Right lobe of liver (tissue), 6 donors: Measurements from ENCODE around the gene STAT5B. TPM values are rescaled to one million over a fixed set of nuclear protein-coding genes. Genes with fewer than 3 reads are reported as not detected.

Source experiments
- ATAC-seq, 4 donors: fragments of 200-7000 bp; cut with Tn5 transposase; one replicate each; pipeline ENCODE4 v1.9.1; 2020; ENCODE audit warnings: mild to moderate bottlenecking in 4 of 4, moderate library complexity in 4 of 4
- DNase-seq, 3 donors: peaks; one replicate each; pipeline ENCODE4 v3.0.0-alpha.2; 2020
- H3K27ac ChIP-seq, 3 donors: fragments of 200-600 bp; one replicate each; pipeline ENCODE4 v1.8.0; 2022
- H3K27me3 ChIP-seq, 2 donors: fragments of 200-600 bp; one replicate each; pipeline ENCODE4 v1.8.0; 2022
- H3K36me3 ChIP-seq, 4 donors: fragments of 200-600 bp; sonication (generic) in 1 of 4; one replicate each; pipeline versions ENCODE4 v1.5.1 to v1.8.0; 2017 to 2022; ENCODE audit warnings: control low read depth in 1 of 4
- H3K4me1 ChIP-seq, 4 donors: fragments of 200-600 bp; sonication (generic) in 1 of 4; one replicate each; pipeline versions ENCODE4 v1.5.1 to v1.8.0; 2017 to 2022; ENCODE audit warnings: control low read depth in 1 of 4
- H3K4me3 ChIP-seq, 3 donors: fragments of 200-600 bp; one replicate each; pipeline ENCODE4 v1.8.0; 2022
- H3K9me3 ChIP-seq, 4 donors: fragments of 200-600 bp; sonication (generic) in 1 of 4; one replicate each; pipeline versions ENCODE4 v1.5.1 to v1.8.0; 2017 to 2022; ENCODE audit warnings: control low read depth in 1 of 4
- CTCF ChIP-seq, 4 donors: fragments of 200-600 bp in 3 of 4; fragments of 450-650 bp in 1 of 4; IDR thresholded peaks; one replicate each; pipeline versions ENCODE4 v1.5.1 to v1.8.0; 2016 to 2022; ENCODE audit warnings: antibody characterized with exemption in 4 of 4, mild to moderate bottlenecking in 2 of 4
- POLR2A ChIP-seq: fragments of 450-650 bp; IDR thresholded peaks from one replicate; pipeline ENCODE4 v1.6.1; 2017; ENCODE audit warnings: antibody characterized with exemption, mild to moderate bottlenecking
- WGBS: methylation state at CpG from one replicate; pipeline ENCODE4 v1.1.6; 2018; ENCODE audit warnings: low coverage, low lambda C conversion rate; ENCODE audit not compliant: insufficient coverage; ENCODE audit errors: missing lambda C conversion rate; 5-methylcytosine and 5-hydroxymethylcytosine counted together
- intact Hi-C, 2 donors: fragments of 100-400 bp; cut with DNase I; formaldehyde crosslinking; loops; one replicate each; pipeline versions ENCODE4 v1.11.2 to v1.14.1; 2022
- long read RNA-seq: library from polyadenylated mRNA; unstranded; transcript quantifications from one replicate; pipeline ENCODE4 v2.0.0, GENCODE V29; 2019
- total RNA-seq, 6 experiments: library from RNA; depleted of rRNA in 2 of 6; stranded (reverse); fragments of >200 nt in 2 of 6; fragmentation: NEBNext Ultra II Directional in 3 of 6; extraction: Animal tissue kit (Norgen Biotek cat#: 25700) in 3 of 6; gene quantifications; one replicate each; pipeline versions ENCODE4 v1.1.0 to v1.2.4, GENCODE V29; 2016 to 2023
- donor health status: DM: no; HTN: yes; CAD: no.
- donor health status: DM: no; HTN: no; CAD: no.
- donor health status: DM: no; HTN: no; CAD: no.
- donor health status: DM: no; HTN: yes; CAD: no.
- donor health status: DM: no; HTN: yes; CAD: no.

The STAT5B gene
- 10 to 100 TPM; 21.2 to 29.0 (median 26.7) TPM for total RNA-seq
- long read RNA-seq, partial matches to known transcripts = 1 of 1 reads
- long read RNA-seq, other reads (novel, unspliced or antisense) = 0 of 1 reads

DNA sequence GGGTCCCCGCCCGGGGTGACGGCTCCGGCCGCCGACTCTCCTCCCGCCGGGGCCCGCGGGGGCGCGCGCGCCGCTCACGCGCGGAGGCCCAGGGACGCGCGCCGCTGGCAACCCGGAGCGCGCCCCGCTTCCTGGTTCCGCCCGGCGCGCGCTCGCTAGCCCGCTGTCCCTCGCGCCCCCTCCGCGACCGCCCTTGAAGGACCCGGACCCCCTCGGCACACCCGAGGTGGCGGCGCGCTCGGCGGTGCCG is at the start of gene STAT5B:
Gene STAT5B (minus strand): TSS at position 33 of the 250 bp plus-strand sequence. CDS start 44,264 bp downstream, outside the sequence.
- intact Hi-C loops = no loop called here
- peak; percentile 75 to 92 (median 81) for ATAC-seq
- H3K27ac ChIP-seq = peak within 1 kb of the TSS; percentile 98 to 99 (median 98)
- peak; percentile 79 to 81 (median 80) for DNase-seq
- H3K9me3 ChIP-seq = no peaks in the 10 kb centered on the region
- no peaks in the 10 kb centered on the region for H3K27me3 ChIP-seq
- peaks cover 0 to 25% (median 7%) of the 10 kb centered on the region in 4 donors for H3K4me1 ChIP-seq
- TF ChIP-seq CTCF (IDR thresholded peaks at IDR 0.05) (no peak), POLR2A (peak; percentile 82)
- WGBS = no CpG with 5 or more reads among the region's 47 CpGs
- H3K4me3 ChIP-seq = peak within 1 kb of the TSS; percentile 86 to 90 (median 89)
- no peaks in the 10 kb centered on the region for H3K36me3 ChIP-seq

- Histone ChIP-seq H3K27ac (no peak overlapping the region), H3K27me3 (no peaks in the 10 kb centered on the region), H3K4me3 (no peak overlapping the region), H3K4me1 (no peaks in the 10 kb centered on the region), H3K9me3 (no peaks in the 10 kb centered on the region), H3K36me3 (peaks cover 11 to 99% (median 63%) of the 10 kb centered on the region in 4 donors)
- intact Hi-C loops = loop anchor here in 1 of 2 donors (10.0 kb wide), 1 partner anchor 190 kb away; no protein-coding TSS in a partner anchor
- 83% methylated on average over 2 of the region's 7 CpGs for WGBS
- DNase-seq (no peak), ATAC-seq (no peak)
- TF ChIP-seq POLR2A (no peak), CTCF (IDR thresholded peaks at IDR 0.05) (no peak)
Observed at GRCh38 chr17:42325026-42325425, 48.8 kb upstream of the STAT5B start.

GRCh38 chr17:42323268-42323773 is 47.1 kb upstream of the STAT5B start:
- no peaks in the 10 kb centered on the region for H3K4me1 ChIP-seq
- intact Hi-C loops = loop anchor here in 1 of 2 donors (5.0 to 10.0 kb wide), 2 partner anchors 84 to 191 kb away; no protein-coding TSS in a partner anchor
- no peak overlapping the region for H3K4me3 ChIP-seq
- no peak overlapping the region for H3K27ac ChIP-seq
- ATAC-seq = no peak
- 78% methylated on average over 4 of the region's 5 CpGs for WGBS
- peaks cover 11 to 97% (median 64%) of the 10 kb centered on the region in 4 donors for H3K36me3 ChIP-seq
- no peak for TF ChIP-seq CTCF (IDR thresholded peaks at IDR 0.05)
- TF ChIP-seq POLR2A = no peak
- DNase-seq = no peak
- H3K27me3 ChIP-seq = no peaks in the 10 kb centered on the region
- no peaks in the 10 kb centered on the region for H3K9me3 ChIP-seq

GRCh38 chr17:42322382-42323267 is 46.4 kb upstream of the STAT5B start:
- H3K27me3 ChIP-seq = no peaks in the 10 kb centered on the region
- H3K9me3 ChIP-seq = no peaks in the 10 kb centered on the region
- H3K4me1 ChIP-seq = peaks cover 0 to 6% (median 0%) of the 10 kb centered on the region in 4 donors
- 29% methylated on average over 5 of the region's 10 CpGs for WGBS
- DNase-seq (peak; percentile 86 to 91 (median 87)), ATAC-seq (peak; percentile 84 to 97 (median 91))
- peaks cover 11 to 97% (median 62%) of the 10 kb centered on the region in 4 donors for H3K36me3 ChIP-seq
- no peak overlapping the region for H3K27ac ChIP-seq
- no peak overlapping the region for H3K4me3 ChIP-seq
- TF ChIP-seq CTCF (IDR thresholded peaks at IDR 0.05) = peak; percentile 96 to 100 (median 100)
- TF ChIP-seq POLR2A = no peak
- intact Hi-C loops = loop anchor here in 1 of 2 donors (5.0 to 10.0 kb wide), 2 partner anchors 85 to 192 kb away; no protein-coding TSS in a partner anchor
